Muscle layer of colon (tissue), 2 donors: ENCODE results near the gene OR1D2.
"Not testable (repeated sequence)": the region's sequence is repeated elsewhere in the genome, so short reads cannot be mapped to it uniquely, and the experiment has no call there.

Experiments used
- H3K27ac ChIP-seq: one replicate; pipeline ENCODE4 v1.7.0; 2013; ENCODE audit warnings: low read depth, mild to moderate bottlenecking, low read length, moderate library complexity
- H3K27me3 ChIP-seq, 2 donors: one replicate each; pipeline ENCODE4 v1.7.0; 2013; ENCODE audit warnings: low read length in 2 of 2, mild to moderate bottlenecking in 2 of 2; ENCODE audit not compliant: insufficient read depth in 2 of 2, control insufficient read depth in 1 of 2
- H3K36me3 ChIP-seq: one replicate; pipeline ENCODE4 v1.7.0; 2013; ENCODE audit warnings: mild to moderate bottlenecking, low read length; ENCODE audit not compliant: insufficient read depth
- H3K4me1 ChIP-seq: one replicate; pipeline ENCODE4 v1.7.0; 2013; ENCODE audit warnings: mild to moderate bottlenecking, low read length; ENCODE audit not compliant: insufficient read depth
- H3K4me3 ChIP-seq, 2 donors: one replicate each; pipeline ENCODE4 v1.7.0; 2013; ENCODE audit warnings: low read length in 2 of 2, low read depth in 1 of 2, mild to moderate bottlenecking in 1 of 2, moderate library complexity in 1 of 2
- H3K9ac ChIP-seq: one replicate; pipeline ENCODE4 v1.7.0; 2013; ENCODE audit warnings: low read length
- H3K9me3 ChIP-seq: one replicate; pipeline ENCODE4 v1.7.0; 2013; ENCODE audit warnings: mild to moderate bottlenecking, low read length
- donor health status: abdominal sarcoma.
- donor health status: Adenocarcinoma of cecum.

OR1D2 gene, protein sequence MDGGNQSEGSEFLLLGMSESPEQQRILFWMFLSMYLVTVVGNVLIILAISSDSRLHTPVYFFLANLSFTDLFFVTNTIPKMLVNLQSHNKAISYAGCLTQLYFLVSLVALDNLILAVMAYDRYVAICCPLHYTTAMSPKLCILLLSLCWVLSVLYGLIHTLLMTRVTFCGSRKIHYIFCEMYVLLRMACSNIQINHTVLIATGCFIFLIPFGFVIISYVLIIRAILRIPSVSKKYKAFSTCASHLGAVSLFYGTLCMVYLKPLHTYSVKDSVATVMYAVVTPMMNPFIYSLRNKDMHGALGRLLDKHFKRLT

DNA sequence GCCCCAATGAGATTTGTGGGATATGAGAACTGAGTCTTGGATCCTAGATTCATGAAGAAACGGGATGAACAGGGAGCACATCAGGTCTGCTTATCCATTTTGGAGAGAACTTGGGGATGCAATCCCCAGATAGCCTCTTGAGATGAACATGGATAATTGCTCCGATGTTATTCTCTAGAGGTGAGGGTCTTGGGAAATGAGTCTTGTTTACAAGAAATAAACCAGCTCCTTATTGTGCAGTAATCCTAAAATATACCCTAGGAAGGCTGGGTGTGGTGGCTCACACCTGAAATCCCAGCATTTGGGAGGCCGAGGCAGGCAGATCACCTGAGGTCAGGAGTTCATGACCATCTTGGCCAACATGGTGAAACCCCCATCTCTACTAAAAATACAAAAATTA, at the start of gene OR1D2:
TSS of gene OR1D2 (minus strand) at position 101 of the 400 bp plus-strand sequence. CDS start 11,426 bp downstream, outside the sequence.
- H3K27ac ChIP-seq, result no peak within 1 kb of the TSS
- no peaks in the 10 kb centered on the region for H3K9me3 ChIP-seq
- H3K27me3 ChIP-seq, result no peaks in the 10 kb centered on the region
- no peaks in the 10 kb centered on the region for H3K36me3 ChIP-seq
- H3K4me1 ChIP-seq, result no peaks in the 10 kb centered on the region
- no peak within 1 kb of the TSS for H3K4me3 ChIP-seq
- no peak within 1 kb of the TSS for H3K9ac ChIP-seq

DNA sequence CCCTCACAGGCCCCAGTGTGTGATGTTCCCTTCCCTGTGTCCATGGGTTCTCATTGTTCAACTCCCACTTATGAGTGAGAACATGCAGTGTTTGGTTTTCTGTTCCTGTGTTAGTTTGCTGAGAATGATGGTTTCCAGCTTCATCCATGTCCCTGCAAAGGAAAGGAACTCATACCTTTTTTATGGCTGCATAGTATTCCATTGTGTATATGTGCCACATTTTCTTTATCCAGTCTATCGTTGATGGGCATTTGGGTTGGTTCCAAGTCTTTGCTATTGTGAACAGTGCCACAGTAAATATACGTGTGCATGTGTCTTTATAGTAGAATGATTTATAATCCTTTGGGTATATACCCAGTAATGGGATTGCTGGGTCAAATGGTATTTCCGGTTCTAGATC, 33.3 kb upstream of the OR1D2 start:
- H3K27me3 ChIP-seq, H3K9me3 ChIP-seq, H3K4me3 ChIP-seq, H3K27ac ChIP-seq, H3K36me3 ChIP-seq, H3K9ac ChIP-seq, H3K4me1 ChIP-seq: not testable (repeated sequence)

DNA sequence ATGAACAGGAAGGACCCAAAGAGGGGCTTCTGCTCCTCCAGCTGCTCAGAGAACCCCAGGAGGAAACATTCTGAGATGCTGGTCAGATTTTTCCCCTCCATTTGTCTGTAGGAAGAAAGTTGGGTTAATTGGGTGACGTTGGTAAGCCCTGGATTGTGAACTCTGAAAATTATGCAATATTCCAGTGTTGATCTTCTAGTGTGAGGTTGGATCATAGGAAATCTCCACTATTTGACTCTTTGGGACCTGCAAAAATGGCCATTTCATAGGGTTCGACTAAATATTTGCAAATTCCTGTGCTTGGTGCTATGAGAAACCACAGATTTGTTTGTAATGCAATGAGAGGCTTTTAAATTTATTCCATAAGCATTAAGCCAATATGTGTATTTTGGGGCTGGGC, 23.2 kb upstream of the OR1D2 start, which contains the start of gene OR1G1:
TSS of gene OR1G1 (minus strand) at position 101 of the 400 bp plus-strand sequence. CDS start at position 101, 0 bp downstream.
- H3K36me3 ChIP-seq, result no peaks in the 10 kb centered on the region
- H3K9ac ChIP-seq, result no peak within 1 kb of the TSS
- no peaks in the 10 kb centered on the region for H3K27me3 ChIP-seq
- H3K4me3 ChIP-seq, result no peak within 1 kb of the TSS
- H3K27ac ChIP-seq, result no peak within 1 kb of the TSS
- H3K4me1 ChIP-seq, result no peaks in the 10 kb centered on the region
- H3K9me3 ChIP-seq, result no peaks in the 10 kb centered on the region

DNA sequence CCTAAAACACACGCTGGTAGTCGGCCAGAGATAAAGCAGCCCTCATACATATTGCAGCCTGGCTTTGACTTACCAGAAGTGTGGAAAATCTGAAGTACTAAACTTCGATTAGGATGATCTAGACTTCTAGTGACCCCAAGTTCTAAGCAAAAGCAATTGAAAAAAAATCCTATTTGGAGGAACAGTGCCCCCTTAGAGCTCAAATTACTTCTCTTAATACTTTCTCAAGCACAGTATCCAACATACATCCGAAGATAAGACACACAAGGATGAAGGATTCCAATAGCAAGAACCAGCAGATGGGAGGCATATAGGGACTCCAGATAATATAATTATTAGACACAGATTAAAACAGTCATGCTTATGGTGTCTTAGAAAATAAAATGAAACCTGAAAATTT, 30.4 kb downstream of the OR1D2 start:
- not testable (repeated sequence) for H3K27me3 ChIP-seq, H3K27ac ChIP-seq, H3K9me3 ChIP-seq, H3K36me3 ChIP-seq, H3K4me1 ChIP-seq, H3K9ac ChIP-seq, H3K4me3 ChIP-seq

DNA sequence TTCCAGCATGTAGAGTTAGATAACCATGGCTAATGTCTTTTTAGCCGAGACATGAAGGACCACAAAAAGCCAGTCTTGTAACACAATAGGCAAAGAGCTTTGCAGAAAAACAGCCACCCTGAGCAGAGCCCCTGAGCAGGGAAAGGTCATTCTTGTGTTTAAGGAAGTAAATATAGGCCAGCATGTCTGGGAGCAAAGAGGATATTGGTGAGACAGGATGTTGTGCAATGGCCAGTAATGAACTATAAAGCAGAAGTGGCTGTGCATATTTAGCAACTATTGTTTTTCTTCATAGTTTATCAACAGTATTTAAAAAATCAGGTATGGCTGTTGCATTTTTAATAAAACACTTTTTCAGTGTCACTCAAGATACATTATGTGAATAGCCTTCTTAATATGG, 39.0 kb downstream of the OR1D2 start:
- not testable (repeated sequence) for H3K27ac ChIP-seq, H3K4me3 ChIP-seq, H3K36me3 ChIP-seq

DNA sequence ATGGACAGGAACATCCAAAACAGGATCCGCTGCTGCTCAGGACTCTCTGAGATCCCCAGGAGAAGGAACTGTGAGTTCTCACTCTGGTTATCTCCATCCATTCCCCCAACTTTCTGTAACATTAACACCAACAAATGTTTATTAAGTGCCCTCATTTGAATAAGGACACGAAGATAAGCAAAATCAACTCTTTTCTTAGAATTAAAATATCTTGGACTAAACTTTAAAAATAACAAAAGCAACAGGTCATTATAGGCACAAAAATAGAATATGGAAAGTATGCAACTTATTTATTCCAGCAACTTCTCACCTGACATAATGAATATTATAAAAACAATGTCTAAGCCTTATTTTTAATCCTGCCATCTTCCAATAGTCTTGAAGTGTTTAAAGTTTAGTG, 40.7 kb downstream of the OR1D2 start, which contains the start of gene OR1D5:
TSS of gene OR1D5 (minus strand) at position 101 of the 400 bp plus-strand sequence. CDS start at position 101, 0 bp downstream.
- H3K9ac ChIP-seq, H3K27ac ChIP-seq, H3K27me3 ChIP-seq, H3K9me3 ChIP-seq, H3K4me3 ChIP-seq, H3K36me3 ChIP-seq, H3K4me1 ChIP-seq: not testable (repeated sequence)

More for the DNA sequence above, 39.0 kb downstream of the OR1D2 start:
- H3K4me1 ChIP-seq, H3K9ac ChIP-seq, H3K27me3 ChIP-seq, H3K9me3 ChIP-seq: not testable (repeated sequence)

DNA sequence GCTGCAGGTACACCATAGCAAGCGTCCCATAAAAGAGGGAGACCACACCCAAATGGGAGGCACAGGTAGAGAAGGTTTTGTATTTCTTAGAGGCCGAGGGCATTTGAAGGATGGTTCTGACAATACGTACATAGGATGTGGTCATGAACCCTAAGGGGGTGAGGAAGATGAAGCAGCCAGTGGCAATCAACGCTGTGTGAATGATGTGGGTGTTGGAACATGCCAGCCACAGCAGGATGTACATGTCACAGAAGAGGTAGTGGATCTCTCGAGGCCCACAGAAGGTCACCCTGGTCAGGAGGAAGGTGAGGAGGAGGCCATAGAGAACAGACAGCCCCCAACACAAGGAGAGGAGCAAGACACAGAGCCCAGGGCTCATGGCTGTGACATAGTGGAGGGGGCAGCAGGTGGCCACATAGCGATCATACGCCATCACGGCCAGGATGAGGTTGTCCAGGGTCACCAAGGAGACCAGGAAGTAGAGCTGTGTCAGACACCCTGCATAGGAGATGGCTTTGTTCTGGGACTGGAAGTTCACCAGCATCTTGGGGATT, 41.3 kb downstream of the OR1D2 start:
- not testable (repeated sequence) for H3K27me3 ChIP-seq, H3K9ac ChIP-seq, H3K9me3 ChIP-seq, H3K27ac ChIP-seq, H3K4me1 ChIP-seq, H3K36me3 ChIP-seq, H3K4me3 ChIP-seq

DNA sequence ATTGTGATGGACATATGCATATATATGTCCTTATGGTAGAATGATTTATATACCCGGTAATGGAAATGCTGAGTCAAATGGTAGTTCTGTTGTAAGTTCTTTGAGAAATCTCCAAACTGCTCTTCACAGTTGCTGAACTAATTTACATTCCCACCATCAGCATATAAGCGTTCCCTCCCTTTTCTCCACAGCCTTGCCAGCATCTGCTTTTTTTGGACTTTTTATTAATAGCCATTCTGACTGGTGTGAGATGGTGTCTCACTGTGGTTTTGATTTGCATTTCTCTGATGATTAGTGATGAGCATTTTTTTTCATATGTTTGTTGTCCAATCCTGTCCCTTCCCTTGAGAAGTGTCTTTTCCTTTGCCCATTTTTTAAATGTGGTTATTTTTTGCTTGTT, 49.4 kb downstream of the OR1D2 start:
- H3K4me3 ChIP-seq, H3K27ac ChIP-seq, H3K9ac ChIP-seq, H3K27me3 ChIP-seq, H3K9me3 ChIP-seq, H3K36me3 ChIP-seq, H3K4me1 ChIP-seq: not testable (repeated sequence)

DNA sequence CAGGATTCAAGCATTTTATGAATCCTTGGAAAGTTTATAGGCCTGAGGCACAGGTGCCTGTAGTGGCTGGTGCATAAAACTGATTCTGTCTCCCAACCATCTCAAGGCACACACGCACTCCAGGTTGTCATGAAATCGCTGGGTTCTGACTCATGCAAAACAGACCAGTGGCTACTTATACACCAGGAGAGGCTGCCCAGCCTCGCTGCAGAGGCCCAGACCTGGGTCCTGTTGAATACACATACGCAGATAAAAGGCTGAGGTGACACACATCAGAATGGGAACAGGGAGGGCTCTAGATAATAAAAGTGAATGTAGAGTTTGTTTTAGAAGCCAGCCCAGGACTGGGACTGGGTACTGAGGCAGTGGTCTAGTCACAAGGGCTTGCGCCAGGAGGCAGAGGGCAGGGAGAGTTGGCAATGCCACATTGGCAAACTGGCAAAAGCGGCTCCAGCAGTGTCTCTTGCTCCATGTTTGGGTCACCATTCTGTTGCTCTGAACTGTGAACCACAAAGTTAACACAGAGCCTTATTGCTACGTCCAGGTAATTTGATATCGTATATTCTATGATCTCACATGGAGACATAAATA, 54.4 kb downstream of the OR1D2 start:
- no peaks in the 10 kb centered on the region for H3K27me3 ChIP-seq
- peak overlapping the region in 1 of 2 donors; percentile 78 for H3K4me3 ChIP-seq
- no peaks in the 10 kb centered on the region for H3K36me3 ChIP-seq
- H3K9me3 ChIP-seq, result no peaks in the 10 kb centered on the region
- H3K27ac ChIP-seq, result no peak overlapping the region
- H3K4me1 ChIP-seq, result no peaks in the 10 kb centered on the region
- no peak overlapping the region for H3K9ac ChIP-seq

DNA sequence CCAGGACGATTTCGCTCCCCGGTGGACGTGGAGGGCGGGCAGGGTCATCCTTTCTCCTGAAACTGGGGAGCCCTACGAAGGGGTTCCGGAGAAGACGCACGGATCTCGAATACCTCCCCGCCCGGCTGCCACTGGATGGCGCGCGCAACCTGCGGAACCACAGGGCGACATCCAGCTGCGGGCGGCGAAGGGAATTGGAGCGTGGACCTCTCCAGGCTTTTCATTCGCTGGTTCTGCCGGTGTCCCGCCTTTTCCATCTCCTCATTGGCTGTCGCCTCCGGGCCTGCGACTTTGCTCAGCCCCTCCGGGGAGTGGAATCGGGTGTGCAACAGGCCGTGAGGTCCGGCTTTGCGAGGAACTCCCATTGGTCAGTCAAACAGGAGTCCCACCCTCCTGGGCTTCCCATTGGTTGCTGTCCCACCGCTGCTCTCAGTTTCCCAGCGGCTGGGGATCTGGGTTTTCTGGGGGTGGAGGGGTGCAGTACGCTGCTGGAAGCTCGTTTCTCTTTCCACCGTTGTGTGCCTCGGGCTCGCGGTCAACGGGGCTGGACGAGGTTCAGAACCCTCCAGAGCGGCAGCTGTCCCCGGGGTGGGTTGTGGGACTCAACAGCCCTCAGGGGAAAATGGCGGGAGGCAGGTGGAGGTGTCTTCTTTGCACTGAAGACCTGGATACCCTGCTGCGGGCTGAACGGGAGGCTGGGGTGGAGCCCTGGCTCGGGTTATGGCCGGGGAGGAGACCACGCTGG, 55.3 kb downstream of the OR1D2 start:
- peak overlapping the region; percentile 78 to 82 for H3K4me3 ChIP-seq
- peak overlapping the region; percentile 84 for H3K27ac ChIP-seq
- no peaks in the 10 kb centered on the region for H3K27me3 ChIP-seq
- H3K9me3 ChIP-seq, result peaks cover 5% of the 10 kb centered on the region
- H3K9ac ChIP-seq, result peak overlapping the region; percentile 19
- H3K36me3 ChIP-seq, result no peaks in the 10 kb centered on the region
- H3K4me1 ChIP-seq, result no peaks in the 10 kb centered on the region

DNA sequence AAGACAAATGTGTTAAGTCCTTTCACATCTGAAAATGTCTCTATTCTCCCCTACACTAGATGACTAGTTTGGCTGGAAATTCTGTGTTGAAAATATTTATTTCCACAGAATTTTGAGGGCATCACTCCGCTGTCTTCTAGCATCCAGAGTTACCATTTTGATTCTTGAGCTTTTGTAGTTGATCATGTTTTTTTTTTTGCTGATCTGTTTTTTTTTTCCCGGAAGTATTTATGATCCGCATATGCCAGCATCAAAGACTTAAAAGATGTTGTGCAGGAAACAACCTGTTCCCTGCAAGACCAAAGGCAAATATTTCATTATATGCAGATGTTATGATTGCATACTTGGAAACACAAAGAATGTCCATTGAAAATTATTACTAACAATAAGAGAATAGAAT, 57.5 kb downstream of the OR1D2 start:
- no peaks in the 10 kb centered on the region for H3K4me1 ChIP-seq
- H3K36me3 ChIP-seq, result no peaks in the 10 kb centered on the region
- H3K9ac ChIP-seq, result no peak overlapping the region
- no peak overlapping the region for H3K4me3 ChIP-seq
- no peaks in the 10 kb centered on the region for H3K27me3 ChIP-seq
- peaks cover 9% of the 10 kb centered on the region for H3K9me3 ChIP-seq
- H3K27ac ChIP-seq, result no peak overlapping the region
